Measurements from ENCODE around the gene RPTOR. TPM values are rescaled to one million over a fixed set of nuclear protein-coding genes. Genes with fewer than 3 reads are reported as not detected.

RPTOR gene
- total RNA-seq, 3 donors from 2014 or later = 76.1 to 98.3 (median 89.5) TPM

DNA sequence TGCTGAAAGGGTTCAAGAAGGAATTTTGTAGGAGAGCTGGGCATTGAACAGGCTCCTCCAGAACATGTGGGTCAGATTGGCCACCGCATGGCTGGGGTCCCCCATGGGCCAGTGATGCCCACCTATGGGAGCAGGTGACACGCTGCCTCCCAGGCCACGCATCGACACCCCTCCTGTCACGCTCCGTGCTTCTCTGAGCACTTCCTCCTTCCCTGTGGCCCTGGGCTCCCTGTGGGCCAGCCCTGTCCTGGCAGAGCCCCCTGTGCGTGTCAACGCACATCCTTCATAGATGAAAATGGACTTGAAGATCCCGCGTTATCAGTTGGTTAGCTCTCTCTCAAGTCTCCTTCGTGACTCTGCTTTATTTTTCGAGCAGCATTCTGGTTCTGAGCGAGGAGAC, 160.3 kb downstream of the RPTOR start:
- H3K36me3 Mint-ChIP-seq (ENCODE audit: insufficient read depth) = peaks cover 19% of the 10 kb centered on the region
- H3K4me3 Mint-ChIP-seq = no peak overlapping the region
- no peak for DNase-seq

GRCh38 chr17:80705988-80706387, 161.3 kb downstream of the RPTOR start:
- DNase-seq (no peak), ATAC-seq (no peak)
- H3K9me3 Mint-ChIP-seq = no peaks in the 10 kb centered on the region
- H3K27me3 Mint-ChIP-seq (ENCODE audit: low read depth) = no peaks in the 10 kb centered on the region
- peaks cover 70% of the 10 kb centered on the region for H3K4me1 Mint-ChIP-seq (ENCODE audit: low read depth)
- peaks cover 25% of the 10 kb centered on the region for H3K36me3 Mint-ChIP-seq (ENCODE audit: insufficient read depth)
- H3K4me3 Mint-ChIP-seq = no peak overlapping the region

More for the DNA sequence above, 160.3 kb downstream of the RPTOR start:
- Mint-ChIP-seq H3K4me1 (ENCODE audit: low read depth) (peaks cover 73% of the 10 kb centered on the region), H3K9me3 (peaks cover 3% of the 10 kb centered on the region), H3K27me3 (ENCODE audit: low read depth) (no peaks in the 10 kb centered on the region)
- ATAC-seq = no peak

GRCh38 chr17:80706463-80706867, 161.8 kb downstream of the RPTOR start:
- Mint-ChIP-seq H3K27me3 (ENCODE audit: low read depth) (no peaks in the 10 kb centered on the region), H3K4me3 (no peak overlapping the region), H3K36me3 (ENCODE audit: insufficient read depth) (peaks cover 28% of the 10 kb centered on the region), H3K4me1 (ENCODE audit: low read depth) (peaks cover 69% of the 10 kb centered on the region), H3K9me3 (no peaks in the 10 kb centered on the region)
- DNase-seq = no peak
- no peak for ATAC-seq

DNA sequence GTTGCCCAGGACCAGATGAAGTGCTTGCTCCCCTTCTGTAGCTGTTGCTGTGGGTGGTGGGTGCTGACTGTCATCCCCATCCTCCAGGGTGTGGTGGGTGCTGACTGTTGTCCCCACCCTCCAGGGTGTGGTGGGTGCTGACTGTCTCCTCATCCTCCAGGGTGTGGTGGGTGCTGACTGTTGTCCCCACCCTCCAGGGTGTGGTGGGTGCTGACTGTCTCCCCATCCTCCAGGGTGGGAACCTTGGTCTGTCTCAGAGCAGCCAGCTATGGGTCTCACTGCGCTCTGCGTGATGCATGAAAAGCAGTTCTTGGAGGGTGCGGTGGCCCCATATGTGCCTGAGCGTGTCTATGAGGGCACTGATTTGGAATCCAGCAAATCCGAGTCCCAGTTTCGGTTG, 163.8 kb downstream of the RPTOR start:
- H3K9me3 Mint-ChIP-seq = no peaks in the 10 kb centered on the region
- H3K4me1 Mint-ChIP-seq (ENCODE audit: low read depth) = peaks cover 66% of the 10 kb centered on the region
- H3K4me3 Mint-ChIP-seq = no peak overlapping the region
- DNase-seq (no peak), ATAC-seq (no peak)
- H3K27me3 Mint-ChIP-seq (ENCODE audit: low read depth) = no peaks in the 10 kb centered on the region
- peaks cover 28% of the 10 kb centered on the region for H3K36me3 Mint-ChIP-seq (ENCODE audit: insufficient read depth)

DNA sequence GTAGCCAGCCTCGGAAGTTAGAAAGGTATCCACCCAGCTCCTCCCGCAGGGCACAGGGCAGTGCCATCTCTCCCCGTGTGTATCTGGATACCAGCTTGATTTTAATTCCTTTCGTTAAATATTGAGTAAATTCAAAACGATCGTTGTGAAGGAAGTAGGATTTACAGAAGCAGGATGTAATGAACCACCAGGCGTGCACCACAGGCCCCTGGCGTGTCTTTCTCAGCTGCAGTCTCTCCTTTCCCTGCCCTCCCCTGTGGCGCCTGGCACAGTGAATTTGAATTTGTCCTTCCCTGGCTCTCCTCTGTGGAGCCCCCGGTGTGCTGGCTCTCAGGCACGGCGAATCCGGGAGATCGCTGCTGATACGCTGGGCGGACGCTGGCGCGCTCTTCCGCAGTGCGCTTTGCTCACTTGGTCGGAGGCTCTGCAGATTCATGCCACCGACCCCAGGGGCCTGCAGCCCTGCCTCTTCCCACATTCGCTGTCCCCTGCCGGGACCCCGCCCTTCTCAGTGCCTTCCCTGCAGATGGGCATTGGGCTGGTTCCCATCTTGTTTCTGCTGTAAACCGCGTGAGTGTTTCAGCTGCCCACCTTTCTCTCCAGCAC, 164.6 kb downstream of the RPTOR start:
- Mint-ChIP-seq H3K4me3 (peak overlapping the region; percentile 4), H3K9me3 (no peaks in the 10 kb centered on the region), H3K27me3 (ENCODE audit: low read depth) (no peaks in the 10 kb centered on the region), H3K36me3 (ENCODE audit: insufficient read depth) (peaks cover 28% of the 10 kb centered on the region), H3K4me1 (ENCODE audit: low read depth) (peaks cover 59% of the 10 kb centered on the region)
- DNase-seq (no peak), ATAC-seq (no peak)

GRCh38 chr17:80710714-80711302, 166.2 kb downstream of the RPTOR start:
- Mint-ChIP-seq H3K4me1 (ENCODE audit: low read depth) (peaks cover 44% of the 10 kb centered on the region), H3K36me3 (ENCODE audit: insufficient read depth) (peaks cover 29% of the 10 kb centered on the region), H3K9me3 (no peaks in the 10 kb centered on the region), H3K4me3 (no peak overlapping the region), H3K27me3 (ENCODE audit: low read depth) (no peaks in the 10 kb centered on the region)
- DNase-seq (no peak), ATAC-seq (no peak)

GRCh38 chr17:80712089-80712488, 167.5 kb downstream of the RPTOR start:
- DNase-seq = no peak
- H3K4me1 Mint-ChIP-seq (ENCODE audit: low read depth) = peaks cover 32% of the 10 kb centered on the region
- peaks cover 36% of the 10 kb centered on the region for H3K36me3 Mint-ChIP-seq (ENCODE audit: insufficient read depth)
- H3K9me3 Mint-ChIP-seq = no peaks in the 10 kb centered on the region
- no peaks in the 10 kb centered on the region for H3K27me3 Mint-ChIP-seq (ENCODE audit: low read depth)
- H3K4me3 Mint-ChIP-seq = no peak overlapping the region
- no peak for ATAC-seq

GRCh38 chr17:80712606-80713005, 168.0 kb downstream of the RPTOR start:
- Mint-ChIP-seq H3K4me3 (no peak overlapping the region), H3K36me3 (ENCODE audit: insufficient read depth) (peaks cover 39% of the 10 kb centered on the region), H3K27me3 (ENCODE audit: low read depth) (no peaks in the 10 kb centered on the region), H3K9me3 (no peaks in the 10 kb centered on the region), H3K4me1 (ENCODE audit: low read depth) (peaks cover 30% of the 10 kb centered on the region)
- DNase-seq (no peak), ATAC-seq (no peak)

- DNase-seq (no peak), ATAC-seq (no peak)
- Mint-ChIP-seq H3K9me3 (no peaks in the 10 kb centered on the region), H3K4me3 (no peak overlapping the region), H3K27me3 (ENCODE audit: low read depth) (no peaks in the 10 kb centered on the region), H3K4me1 (ENCODE audit: low read depth) (peaks cover 39% of the 10 kb centered on the region), H3K36me3 (ENCODE audit: insufficient read depth) (peaks cover 11% of the 10 kb centered on the region)
Measured at GRCh38 chr17:80716986-80717719, 172.5 kb downstream of the RPTOR start.

- Mint-ChIP-seq H3K27me3 (ENCODE audit: low read depth) (no peaks in the 10 kb centered on the region), H3K4me3 (no peak overlapping the region), H3K4me1 (ENCODE audit: low read depth) (peaks cover 40% of the 10 kb centered on the region), H3K36me3 (ENCODE audit: insufficient read depth) (peaks cover 11% of the 10 kb centered on the region), H3K9me3 (no peaks in the 10 kb centered on the region)
- DNase-seq = no peak
- no peak for ATAC-seq
Measured at GRCh38 chr17:80717720-80718083, 173.1 kb downstream of the RPTOR start.

DNA sequence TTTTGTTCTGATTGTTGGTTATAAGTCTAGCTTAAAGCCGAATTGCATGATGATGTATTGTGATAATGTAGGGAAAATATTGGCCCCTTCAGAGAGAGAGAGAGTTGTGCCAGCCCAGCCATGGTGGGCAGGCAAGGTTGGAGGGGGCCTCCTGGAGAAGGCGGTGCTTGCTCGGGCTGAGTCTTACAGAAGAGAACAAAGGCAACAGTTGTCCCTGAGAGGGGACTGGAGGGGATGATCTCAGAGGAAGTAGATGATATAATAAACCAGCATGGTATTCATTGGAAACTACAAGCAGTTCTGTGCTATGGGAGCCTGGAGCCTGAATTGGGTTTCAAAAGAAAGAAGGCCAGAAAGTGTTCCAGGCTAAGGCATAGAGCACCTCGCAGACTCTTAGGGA, 173.8 kb downstream of the RPTOR start:
- Mint-ChIP-seq H3K27me3 (ENCODE audit: low read depth) (no peaks in the 10 kb centered on the region), H3K9me3 (no peaks in the 10 kb centered on the region), H3K4me3 (no peak overlapping the region), H3K36me3 (ENCODE audit: insufficient read depth) (peaks cover 11% of the 10 kb centered on the region), H3K4me1 (ENCODE audit: low read depth) (peaks cover 41% of the 10 kb centered on the region)
- DNase-seq (no peak), ATAC-seq (no peak)

DNA sequence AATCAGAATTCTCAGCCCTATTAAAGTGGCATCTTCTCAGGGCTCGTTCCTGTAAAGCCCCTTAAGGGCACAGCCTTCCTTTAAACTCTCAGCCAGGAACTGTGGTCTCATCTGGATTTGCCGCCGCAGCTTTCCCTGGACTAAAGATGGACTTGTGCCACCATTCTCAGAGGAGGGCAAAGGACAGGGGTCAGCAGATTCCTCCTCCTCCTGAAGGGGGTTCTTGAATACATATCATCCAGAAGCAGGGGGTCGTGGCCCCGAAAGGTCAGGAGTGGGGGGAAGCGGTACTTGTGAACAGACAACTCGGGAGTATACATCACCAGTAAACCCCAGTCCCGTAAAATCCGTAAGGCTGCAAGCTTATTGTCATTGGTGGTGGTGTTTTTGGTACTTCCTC, 174.8 kb downstream of the RPTOR start:
- no peak overlapping the region for H3K4me3 Mint-ChIP-seq
- H3K36me3 Mint-ChIP-seq (ENCODE audit: insufficient read depth) = peaks cover 14% of the 10 kb centered on the region
- H3K9me3 Mint-ChIP-seq = no peaks in the 10 kb centered on the region
- H3K4me1 Mint-ChIP-seq (ENCODE audit: low read depth) = peaks cover 46% of the 10 kb centered on the region
- DNase-seq (no peak), ATAC-seq (no peak)
- H3K27me3 Mint-ChIP-seq (ENCODE audit: low read depth) = no peaks in the 10 kb centered on the region

DNA sequence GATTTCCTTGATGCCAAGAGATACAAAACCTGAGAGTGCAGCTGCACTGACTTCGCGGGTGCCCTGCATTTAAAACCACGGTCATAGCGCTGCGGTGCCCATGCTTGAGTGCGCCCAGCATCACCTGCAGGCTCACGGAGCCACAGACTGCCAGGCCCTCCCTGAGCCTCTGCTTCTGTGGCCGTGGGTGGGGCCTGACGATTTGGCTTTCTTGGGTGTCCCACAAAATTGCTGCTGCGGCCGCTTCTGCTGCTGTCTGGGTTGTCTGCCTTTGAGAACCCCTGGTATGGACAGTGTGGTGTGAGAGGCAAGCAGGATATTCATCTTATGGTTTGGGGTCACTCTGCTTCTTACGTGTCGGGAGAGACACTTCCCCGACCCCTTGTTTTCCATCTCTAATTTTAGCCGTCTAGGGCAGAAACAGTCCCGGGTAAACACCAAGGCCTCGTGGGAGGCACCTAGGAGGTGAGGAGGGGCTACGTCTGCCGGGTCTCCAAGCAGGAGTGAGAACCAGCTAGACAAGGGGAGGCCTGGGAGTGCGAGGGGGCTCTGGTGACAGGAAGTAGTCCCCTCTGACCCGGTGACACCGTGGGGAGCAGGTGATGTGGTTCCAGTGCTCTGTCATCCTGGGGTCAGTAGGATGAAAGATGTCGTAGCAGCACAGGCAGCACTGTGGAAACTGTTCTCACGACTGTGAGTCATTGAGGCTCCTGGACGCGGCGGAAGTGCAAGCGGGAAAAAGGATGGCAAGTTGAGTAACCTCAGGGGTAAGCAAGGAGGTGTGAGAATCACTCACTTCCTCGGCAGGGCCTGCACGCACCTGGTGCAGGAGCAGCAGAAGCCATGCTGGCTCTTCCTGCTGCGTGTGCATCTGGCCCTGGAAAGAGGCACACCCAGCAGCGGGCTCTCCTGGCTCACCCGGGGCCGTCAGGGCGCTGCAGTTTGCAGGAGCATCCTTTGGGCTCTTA, 176.3 kb downstream of the RPTOR start:
- ATAC-seq (peak; percentile 82 to 93), DNase-seq (peak; percentile 60)
- peak overlapping the region; percentile 23 for H3K4me3 Mint-ChIP-seq
- no peaks in the 10 kb centered on the region for H3K27me3 Mint-ChIP-seq (ENCODE audit: low read depth)
- peaks cover 15% of the 10 kb centered on the region for H3K36me3 Mint-ChIP-seq (ENCODE audit: insufficient read depth)
- peaks cover 50% of the 10 kb centered on the region for H3K4me1 Mint-ChIP-seq (ENCODE audit: low read depth)
- H3K9me3 Mint-ChIP-seq = no peaks in the 10 kb centered on the region

DNA sequence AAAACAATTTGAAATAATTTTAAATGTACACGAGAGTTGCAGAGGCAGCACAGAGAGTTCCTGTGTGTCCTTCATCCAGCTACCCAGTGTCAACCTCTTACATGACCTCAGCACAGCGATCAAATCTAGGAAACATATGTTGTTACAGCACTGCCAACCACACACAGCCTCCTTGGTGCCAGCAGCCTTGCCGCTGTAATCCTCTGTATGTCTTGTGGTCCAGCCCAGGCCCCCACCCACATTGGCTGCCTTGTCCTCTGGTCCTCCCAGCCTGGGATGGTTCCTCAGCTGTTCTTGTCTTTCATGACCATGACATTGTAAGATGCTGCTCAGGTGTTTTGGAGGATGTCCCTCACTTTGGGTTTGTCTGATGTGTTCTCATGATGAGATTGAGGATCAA, 178.0 kb downstream of the RPTOR start:
- DNase-seq (no peak), ATAC-seq (no peak)
- H3K36me3 Mint-ChIP-seq (ENCODE audit: insufficient read depth) = peaks cover 14% of the 10 kb centered on the region
- H3K9me3 Mint-ChIP-seq = no peaks in the 10 kb centered on the region
- no peaks in the 10 kb centered on the region for H3K27me3 Mint-ChIP-seq (ENCODE audit: low read depth)
- peaks cover 56% of the 10 kb centered on the region for H3K4me1 Mint-ChIP-seq (ENCODE audit: low read depth)
- no peak overlapping the region for H3K4me3 Mint-ChIP-seq

Data from activated T-cell treated with anti-CD3 and anti-CD28 coated beads, Interleukin-2, amount 50 U/mL, for 4 hours (primary cell).